ENCODE data around the gene TAF6.

Gene TAF6

GRCh38 chr7:100064162-100064561, 55.0 kb downstream of the TAF6 start:
- Histone ChIP-seq H3K9me3 (ENCODE audit: control insufficient read depth in 2 of 2, low read length in 2 of 2) (no peaks in the 10 kb centered on the region), H3K4me1 (ENCODE audit: control insufficient read depth, insufficient read depth, low read length) (peaks cover 9% of the 10 kb centered on the region), H3K36me3 (ENCODE audit: control insufficient read depth in 2 of 2, insufficient read depth in 2 of 2, low read length in 2 of 2) (peaks cover 18 to 23% of the 10 kb centered on the region in 2 donors), H3K27ac (ENCODE audit: low read length) (no peak overlapping the region), H3K4me3 (ENCODE audit: low read length in 2 of 2) (no peak overlapping the region), H3K9ac (ENCODE audit: low read length in 2 of 2) (no peak overlapping the region), H3K27me3 (ENCODE audit: control insufficient read depth in 1 of 2, insufficient read depth in 2 of 2, low read length in 2 of 2) (no peaks in the 10 kb centered on the region)

GRCh38 chr7:100063376-100063775, 55.8 kb downstream of the TAF6 start:
- Histone ChIP-seq H3K27me3 (ENCODE audit: control insufficient read depth in 1 of 2, insufficient read depth in 2 of 2, low read length in 2 of 2) (no peaks in the 10 kb centered on the region), H3K9me3 (ENCODE audit: control insufficient read depth in 2 of 2, low read length in 2 of 2) (no peaks in the 10 kb centered on the region), H3K4me3 (ENCODE audit: low read length in 2 of 2) (no peak overlapping the region), H3K27ac (ENCODE audit: low read length) (no peak overlapping the region), H3K36me3 (ENCODE audit: control insufficient read depth in 2 of 2, insufficient read depth in 2 of 2, low read length in 2 of 2) (peaks cover 19 to 29% of the 10 kb centered on the region in 2 donors), H3K9ac (ENCODE audit: low read length in 2 of 2) (no peak overlapping the region), H3K4me1 (ENCODE audit: control insufficient read depth, insufficient read depth, low read length) (peaks cover 9% of the 10 kb centered on the region)

- Histone ChIP-seq H3K4me1 (ENCODE audit: control insufficient read depth, insufficient read depth, low read length) (peaks cover 9% of the 10 kb centered on the region), H3K9ac (ENCODE audit: low read length in 2 of 2) (no peak overlapping the region), H3K27me3 (ENCODE audit: control insufficient read depth in 1 of 2, insufficient read depth in 2 of 2, low read length in 2 of 2) (no peaks in the 10 kb centered on the region), H3K4me3 (ENCODE audit: low read length in 2 of 2) (no peak overlapping the region), H3K36me3 (ENCODE audit: control insufficient read depth in 2 of 2, insufficient read depth in 2 of 2, low read length in 2 of 2) (peaks cover 26 to 43% of the 10 kb centered on the region in 2 donors), H3K27ac (ENCODE audit: low read length) (no peak overlapping the region), H3K9me3 (ENCODE audit: control insufficient read depth in 2 of 2, low read length in 2 of 2) (no peaks in the 10 kb centered on the region)
Measured at GRCh38 chr7:100061518-100062193, 57.5 kb downstream of the TAF6 start.

- no peak overlapping the region for H3K4me3 ChIP-seq (ENCODE audit: low read length in 2 of 2)
- H3K9me3 ChIP-seq (ENCODE audit: control insufficient read depth in 2 of 2, low read length in 2 of 2) = no peaks in the 10 kb centered on the region
- no peaks in the 10 kb centered on the region for H3K27me3 ChIP-seq (ENCODE audit: control insufficient read depth in 1 of 2, insufficient read depth in 2 of 2, low read length in 2 of 2)
- H3K36me3 ChIP-seq (ENCODE audit: control insufficient read depth in 2 of 2, insufficient read depth in 2 of 2, low read length in 2 of 2) = peaks cover 28 to 38% of the 10 kb centered on the region in 2 donors
- no peaks in the 10 kb centered on the region for H3K4me1 ChIP-seq (ENCODE audit: control insufficient read depth, insufficient read depth, low read length)
- H3K9ac ChIP-seq (ENCODE audit: low read length in 2 of 2) = no peak overlapping the region
- H3K27ac ChIP-seq (ENCODE audit: low read length) = no peak overlapping the region
Measured at GRCh38 chr7:100059251-100059739, 59.9 kb downstream of the TAF6 start.
